ENCODE measurements around the gene HS6ST3. TPM values are rescaled to one million over a fixed set of nuclear protein-coding genes. Genes with fewer than 3 reads are reported as not detected.

HS6ST3 gene
- total RNA-seq, 1 donor from 2014 or later = 25.3 TPM

DNA sequence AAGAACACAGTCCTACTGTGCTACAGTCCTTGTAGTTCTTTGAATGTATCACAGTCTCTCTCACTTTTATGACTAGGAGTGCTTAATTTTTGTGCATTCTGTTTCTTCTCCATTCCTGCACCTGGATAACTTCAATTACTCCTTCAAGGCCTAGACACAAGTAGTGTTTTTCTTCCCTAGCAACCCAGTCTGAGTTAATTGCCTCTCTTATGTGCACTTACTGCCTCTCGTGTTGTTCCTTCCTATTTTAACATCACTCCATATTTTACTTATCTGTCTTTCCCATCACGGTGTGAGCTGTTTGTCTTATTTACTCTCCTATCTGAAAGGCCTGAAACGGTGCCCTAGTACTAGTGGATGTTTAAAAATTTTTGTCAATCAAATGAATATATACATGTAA is 101.5 kb downstream of the HS6ST3 start:
- DNase-seq (ENCODE audit: low spot score in 2 of 2) (no peak), FAIRE-seq (no peak)

DNA sequence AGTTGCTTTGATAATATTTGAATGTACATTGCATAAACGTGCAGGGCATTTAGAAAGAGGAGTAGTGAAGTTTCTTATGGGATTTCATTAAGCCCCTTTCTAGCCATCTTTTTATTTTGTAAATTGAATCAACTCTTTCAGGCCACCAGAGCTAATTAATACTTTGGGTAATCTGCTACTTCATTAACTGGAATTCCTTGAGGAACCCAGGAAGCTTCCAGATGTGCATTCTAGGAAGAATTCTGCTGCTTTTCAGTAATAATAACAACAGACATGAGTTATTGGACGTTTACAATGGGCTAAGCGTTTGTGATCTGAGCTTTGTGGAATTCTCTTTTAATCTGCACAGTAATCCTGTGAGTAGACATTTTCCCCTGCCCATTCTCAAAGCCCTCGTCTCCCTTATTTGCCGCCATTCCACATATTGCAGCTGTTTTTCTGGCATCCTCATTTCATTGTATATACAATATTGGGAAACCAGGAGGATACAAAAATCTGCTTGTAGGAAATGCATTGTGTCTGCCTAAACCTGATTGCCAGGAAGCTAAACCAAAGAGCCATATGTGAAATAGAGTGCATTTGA is 103.9 kb downstream of the HS6ST3 start:
- DNase-seq (ENCODE audit: low spot score in 2 of 2) (no peak), FAIRE-seq (no peak)

DNA sequence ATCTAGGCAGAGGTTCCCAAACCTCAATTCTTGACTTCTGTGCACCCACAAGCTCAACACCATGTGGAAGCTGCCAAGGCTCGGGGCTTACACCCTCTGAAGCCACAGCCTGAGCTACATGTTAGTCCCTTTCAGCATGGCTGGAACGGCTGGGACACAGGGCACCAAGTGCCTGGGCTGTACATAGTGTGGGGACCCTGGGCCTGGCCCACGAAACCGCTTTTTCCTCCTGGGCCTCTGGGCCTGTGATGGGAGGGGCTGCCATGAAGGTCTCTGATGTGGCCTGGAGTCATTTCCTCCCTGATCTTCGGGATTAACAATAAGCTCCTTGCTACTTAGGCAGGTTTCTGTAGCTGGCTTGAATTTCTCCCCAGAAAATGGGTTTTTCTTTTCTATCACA is 108.1 kb downstream of the HS6ST3 start:
- FAIRE-seq = no peak
- DNase-seq (ENCODE audit: low spot score in 2 of 2) = no peak

DNA sequence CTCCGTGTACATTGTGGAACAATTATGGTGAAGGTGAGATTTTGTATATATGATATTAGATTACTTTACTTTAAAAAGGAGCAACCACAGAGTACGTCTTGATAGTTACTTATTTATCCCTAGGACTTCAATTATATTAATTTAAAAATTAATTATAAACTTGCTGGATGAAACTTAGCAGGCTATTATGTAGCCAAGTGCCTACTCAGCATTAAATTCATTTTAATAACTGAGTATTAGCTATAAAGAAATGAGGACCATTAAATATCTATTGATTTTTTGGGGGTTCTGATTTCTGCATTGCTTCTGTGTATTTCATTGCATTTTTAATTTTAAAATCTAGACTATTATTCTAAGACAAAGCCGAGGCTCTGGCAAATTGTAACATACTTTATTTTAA is 109.4 kb downstream of the HS6ST3 start:
- no peak for DNase-seq (ENCODE audit: low spot score in 2 of 2)
- no peak for FAIRE-seq

DNA sequence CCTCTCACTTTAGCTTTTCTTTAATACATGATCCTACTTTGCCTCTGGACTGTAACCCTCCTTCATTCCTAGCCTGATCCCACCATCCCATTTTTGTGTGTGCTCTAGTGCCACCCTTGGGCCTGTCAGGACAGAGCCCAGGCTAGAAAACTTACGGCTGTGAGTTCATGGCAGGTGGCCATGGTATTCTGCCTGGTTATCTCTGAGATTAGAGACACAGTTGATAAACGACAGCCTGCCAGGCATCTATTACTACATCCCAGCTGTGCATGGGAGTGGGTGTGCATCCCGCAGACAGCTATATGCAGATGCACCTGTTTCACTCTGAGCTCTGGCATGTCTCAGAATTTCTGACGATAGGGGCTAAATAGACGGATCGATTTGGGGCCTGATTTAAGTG is 110.9 kb downstream of the HS6ST3 start:
- no peak for FAIRE-seq
- DNase-seq (ENCODE audit: low spot score in 2 of 2) = no peak

DNA sequence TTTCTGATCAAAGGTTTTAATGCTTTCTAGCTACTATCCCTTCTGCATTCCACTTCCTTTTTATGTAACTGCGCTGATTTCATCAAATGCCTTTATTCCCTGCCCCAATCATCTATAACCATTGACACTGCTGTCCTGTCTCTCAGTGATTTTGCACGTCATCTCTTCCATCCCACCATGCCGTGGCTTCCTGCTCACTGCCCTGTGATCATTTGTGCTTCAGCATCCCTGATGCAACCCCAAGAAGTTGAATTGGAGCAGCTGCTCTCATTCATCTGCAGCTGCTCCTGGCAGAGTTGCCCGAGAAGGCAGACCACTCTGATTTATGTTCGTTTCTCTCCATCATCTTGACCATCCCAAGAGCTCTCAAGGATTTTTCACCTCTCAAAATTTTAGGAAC is 112.4 kb downstream of the HS6ST3 start:
- FAIRE-seq (no peak), DNase-seq (ENCODE audit: low spot score in 2 of 2) (no peak)

DNA sequence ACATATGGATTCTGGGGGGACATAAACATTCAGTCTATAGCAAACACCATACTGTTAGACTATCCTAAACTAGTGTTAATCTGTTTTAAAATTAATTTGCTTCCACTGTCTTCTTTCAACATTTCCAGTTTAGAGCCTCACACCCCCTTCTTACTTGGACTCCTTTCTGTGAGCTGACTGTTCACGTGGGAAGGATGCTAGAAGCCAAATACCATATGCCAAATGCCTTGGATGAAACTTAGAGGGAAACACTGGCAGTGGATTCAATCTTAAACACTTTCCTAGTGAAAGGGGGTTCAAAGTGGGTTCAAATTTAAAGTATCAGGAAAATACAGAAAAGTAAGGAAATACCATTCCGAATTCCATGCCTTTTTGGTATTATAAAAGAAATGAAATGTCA is 113.6 kb downstream of the HS6ST3 start:
- FAIRE-seq = no peak
- DNase-seq (ENCODE audit: low spot score in 2 of 2) = no peak

DNA sequence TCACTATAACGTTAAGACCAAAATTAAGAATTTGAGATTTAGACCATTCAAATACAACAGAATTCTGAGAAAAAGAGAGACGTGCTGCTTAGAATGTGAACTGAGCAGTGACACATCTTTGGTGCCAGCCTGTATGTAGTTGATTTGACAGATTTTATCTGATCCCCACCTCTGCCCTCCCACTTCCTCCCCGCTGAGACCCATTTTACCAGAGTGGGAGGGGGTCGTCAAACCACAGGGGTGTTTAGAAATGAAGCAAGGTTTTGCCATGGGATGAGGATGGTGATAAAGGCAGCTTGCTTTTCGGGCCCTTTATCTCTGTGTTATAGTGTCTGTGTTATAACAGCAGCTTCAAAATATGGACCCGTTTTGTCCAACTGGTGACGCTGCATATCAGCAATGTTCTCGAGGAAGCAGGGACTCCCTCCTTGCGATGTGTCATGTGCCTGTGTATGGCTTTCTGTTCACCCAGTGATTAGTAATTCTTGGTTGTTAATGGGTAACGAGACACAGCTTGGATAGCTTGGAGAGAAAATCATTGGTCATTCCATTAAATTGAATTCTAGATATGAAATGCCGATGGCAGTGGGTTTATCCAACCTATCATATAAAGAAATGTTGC is 125.0 kb downstream of the HS6ST3 start:
- DNase-seq (ENCODE audit: low spot score in 2 of 2) (no peak), FAIRE-seq (no peak)

DNA sequence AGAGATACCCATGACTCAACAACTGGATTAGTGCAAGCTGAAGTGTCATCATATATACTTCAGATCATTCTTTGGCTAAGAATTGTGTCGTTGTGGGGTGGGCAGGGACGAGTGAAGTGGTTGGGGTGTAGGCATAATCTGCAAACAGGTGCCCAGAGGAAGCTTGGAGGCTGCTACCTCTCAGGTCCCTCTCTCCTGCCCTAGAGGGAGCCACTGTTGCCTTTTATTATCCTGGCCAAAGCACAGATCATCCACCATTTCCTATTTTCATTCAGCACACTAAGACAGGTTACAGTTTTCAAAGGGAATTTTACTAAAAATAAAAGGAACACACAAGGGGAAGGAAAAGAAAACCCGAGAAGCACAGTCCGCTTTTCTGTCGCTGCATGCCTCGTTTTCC is 126.6 kb downstream of the HS6ST3 start:
- no peak for FAIRE-seq

DNA sequence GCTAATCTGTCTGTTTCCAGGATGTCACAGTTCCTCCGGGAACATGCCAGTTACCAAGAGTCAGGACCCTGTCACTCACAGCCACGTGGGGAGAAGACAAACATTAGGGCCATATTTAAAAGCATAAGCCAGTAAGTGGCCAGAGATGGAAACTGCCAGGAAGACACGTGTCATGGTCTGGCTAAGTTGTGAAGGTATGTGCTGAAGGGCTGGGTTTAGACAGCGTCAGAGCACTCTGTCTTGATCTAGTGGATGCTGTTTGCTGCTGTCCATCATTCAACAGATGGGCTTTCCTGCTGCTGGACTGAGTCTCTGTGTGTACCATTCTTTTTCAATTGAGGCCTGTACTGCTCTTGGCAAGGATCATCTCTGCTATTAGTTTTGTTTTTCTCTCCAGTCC is 128.6 kb downstream of the HS6ST3 start:
- no peak for FAIRE-seq
- DNase-seq (ENCODE audit: low spot score in 2 of 2) = no peak

More for the DNA sequence above, 126.6 kb downstream of the HS6ST3 start:
- DNase-seq (ENCODE audit: low spot score in 2 of 2) = no peak

DNA sequence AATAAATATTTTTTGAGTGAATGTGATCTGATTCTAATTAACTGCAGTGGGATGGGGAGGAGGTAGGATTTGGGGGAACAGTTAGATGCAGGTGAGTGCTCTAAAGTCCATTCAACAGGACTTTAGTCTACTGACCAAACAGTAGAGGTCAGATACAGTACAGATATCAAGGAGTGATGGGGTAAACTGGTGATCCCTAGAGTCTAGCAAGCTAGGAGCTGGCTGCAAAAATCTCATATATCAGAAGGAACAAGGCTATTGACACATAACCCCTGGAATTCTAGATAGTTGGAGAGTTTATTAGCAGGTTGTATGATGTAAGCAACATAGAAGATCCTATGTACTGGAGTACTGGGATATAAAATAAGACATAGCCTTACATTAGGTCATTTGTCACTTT is 131.6 kb downstream of the HS6ST3 start:
- no peak for DNase-seq (ENCODE audit: low spot score in 2 of 2)
- FAIRE-seq = no peak

DNA sequence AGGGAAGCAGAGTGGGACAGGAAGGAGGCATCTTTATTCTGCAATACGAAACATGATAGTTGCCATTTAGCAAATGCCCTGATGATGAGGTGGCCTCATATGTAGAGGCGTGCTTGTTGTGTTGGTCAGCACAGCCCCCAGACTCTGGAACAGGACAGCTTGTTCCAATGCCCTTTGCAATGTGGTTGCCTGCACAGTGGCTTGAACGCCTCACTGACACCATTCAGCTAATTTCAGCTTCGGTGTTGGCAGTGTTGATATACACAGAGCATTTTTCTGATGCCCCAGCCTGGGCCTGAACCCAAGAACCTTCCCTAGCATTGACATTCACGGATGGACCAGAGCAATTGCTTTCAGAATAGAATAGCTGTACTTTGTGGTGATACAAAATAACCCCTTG is 133.3 kb downstream of the HS6ST3 start:
- DNase-seq (ENCODE audit: low spot score in 2 of 2) (no peak), FAIRE-seq (no peak)

DNA sequence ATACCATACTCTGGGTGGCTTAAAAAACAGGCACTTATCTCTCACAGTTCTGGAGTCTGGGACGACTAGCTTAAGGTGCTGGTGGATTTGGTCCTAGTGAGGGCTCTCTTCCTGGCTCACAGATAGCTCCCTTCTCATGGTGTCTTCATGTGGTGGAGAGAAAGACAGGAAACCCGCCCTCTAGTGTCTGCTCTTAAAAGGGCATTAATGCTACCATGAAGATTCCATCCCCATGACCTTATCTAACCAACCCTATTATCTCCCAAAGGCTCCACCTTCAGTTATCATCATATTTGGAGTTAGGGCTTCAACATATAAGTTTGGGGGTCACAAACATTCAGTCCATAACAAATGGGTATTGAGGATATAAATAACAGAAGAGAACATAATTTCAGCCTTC is 139.4 kb downstream of the HS6ST3 start:
- DNase-seq (ENCODE audit: low spot score in 2 of 2) (no peak), FAIRE-seq (no peak)

DNA sequence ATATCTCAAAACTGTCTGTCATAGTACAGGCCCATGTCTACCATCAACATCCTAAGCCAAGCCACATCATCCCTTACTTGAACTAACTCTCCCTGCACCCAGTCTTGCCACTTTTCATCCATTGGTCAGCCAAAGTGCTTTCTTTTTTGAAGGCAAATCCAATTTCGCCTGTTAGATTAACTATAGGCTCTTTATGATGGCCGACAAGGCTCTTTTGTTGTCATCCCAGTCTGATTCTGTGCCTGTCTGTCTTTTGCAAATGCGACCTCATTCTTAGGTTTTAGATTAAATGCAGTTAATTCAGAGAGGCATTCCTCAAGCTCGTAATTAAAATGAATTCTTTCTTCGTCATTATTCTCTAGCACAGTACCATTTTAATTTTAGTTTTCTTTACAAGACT is 148.3 kb downstream of the HS6ST3 start:
- DNase-seq (ENCODE audit: low spot score in 2 of 2) = no peak
- no peak for FAIRE-seq

DNA sequence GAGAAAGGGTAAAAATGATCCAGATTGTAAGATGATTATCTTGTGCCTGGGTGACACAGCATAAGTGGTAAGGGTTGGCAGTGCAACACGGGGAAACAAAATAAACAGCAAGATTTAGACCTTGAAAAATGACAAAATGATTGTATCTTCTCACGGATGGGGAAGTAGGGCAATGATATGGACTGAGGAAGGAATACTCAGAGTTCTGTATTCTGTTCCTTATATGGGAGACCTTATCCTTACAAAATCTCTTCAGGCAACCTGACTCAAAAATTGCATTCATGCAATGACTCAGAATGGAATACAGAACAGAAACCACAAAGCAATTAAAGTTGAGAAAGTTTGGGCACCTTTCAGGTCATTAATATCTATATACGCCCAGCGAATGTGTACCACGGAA is 149.0 kb downstream of the HS6ST3 start:
- no peak for DNase-seq (ENCODE audit: low spot score in 2 of 2)
- FAIRE-seq = no peak

DNA sequence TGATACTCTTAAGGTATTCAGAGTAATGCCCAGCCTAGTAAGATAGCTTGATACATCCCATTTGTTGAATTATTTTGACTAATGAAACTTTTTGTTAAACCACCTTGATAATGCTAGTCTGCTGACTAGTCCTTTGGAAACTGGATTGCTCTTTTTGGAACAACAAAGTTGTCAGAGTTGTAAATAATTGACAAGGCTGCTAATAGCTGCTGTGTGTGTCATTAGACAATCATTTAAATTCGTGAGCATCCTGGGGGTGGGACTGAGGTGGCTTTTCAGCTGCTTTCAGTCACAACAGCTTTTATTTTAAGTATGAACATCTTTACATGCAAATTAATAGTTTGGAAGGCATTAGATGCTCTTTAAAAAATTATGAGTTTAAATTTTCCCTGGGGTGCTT is 153.5 kb downstream of the HS6ST3 start:
- DNase-seq (ENCODE audit: low spot score in 2 of 2) = no peak
- no peak for FAIRE-seq

DNA sequence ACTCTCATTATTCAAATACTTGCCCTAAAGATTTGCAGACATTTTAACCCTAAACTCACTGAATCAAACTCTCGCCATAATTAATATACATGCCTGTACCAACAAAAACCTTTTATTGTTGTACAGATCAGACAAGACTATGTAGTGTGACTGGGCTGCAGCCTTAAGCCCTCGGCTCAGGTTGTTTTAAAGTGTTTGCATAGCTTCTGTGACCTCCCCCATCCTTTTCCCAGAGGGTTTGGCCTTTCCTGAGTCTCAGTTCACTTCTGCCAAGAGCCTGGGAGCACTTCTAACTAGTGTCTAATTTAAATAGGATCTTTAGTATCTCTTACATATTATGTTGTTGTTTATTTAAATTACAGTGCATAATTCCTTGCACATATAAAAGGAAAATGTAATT is 158.2 kb downstream of the HS6ST3 start:
- FAIRE-seq = no peak
- DNase-seq (ENCODE audit: low spot score in 2 of 2) = no peak

DNA sequence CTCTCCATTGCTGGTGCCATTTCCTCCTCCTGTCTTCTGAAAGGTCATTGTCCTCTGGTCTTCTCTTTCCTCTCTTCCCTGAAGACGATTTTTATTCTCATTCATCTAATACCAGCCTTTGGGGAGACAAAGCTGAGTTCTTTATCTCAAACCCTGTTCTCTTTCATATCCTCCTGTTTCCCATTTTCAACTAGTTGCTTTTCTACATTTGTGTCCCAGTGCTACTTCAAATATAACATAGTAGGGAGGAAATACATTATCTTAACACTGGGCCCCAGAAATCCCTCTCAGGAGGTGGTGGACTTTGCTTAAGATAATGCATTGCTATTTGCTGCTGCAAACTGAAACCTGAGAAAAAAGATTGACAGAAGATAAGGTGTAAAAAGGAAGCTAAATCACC is 159.1 kb downstream of the HS6ST3 start:
- FAIRE-seq = no peak

DNA sequence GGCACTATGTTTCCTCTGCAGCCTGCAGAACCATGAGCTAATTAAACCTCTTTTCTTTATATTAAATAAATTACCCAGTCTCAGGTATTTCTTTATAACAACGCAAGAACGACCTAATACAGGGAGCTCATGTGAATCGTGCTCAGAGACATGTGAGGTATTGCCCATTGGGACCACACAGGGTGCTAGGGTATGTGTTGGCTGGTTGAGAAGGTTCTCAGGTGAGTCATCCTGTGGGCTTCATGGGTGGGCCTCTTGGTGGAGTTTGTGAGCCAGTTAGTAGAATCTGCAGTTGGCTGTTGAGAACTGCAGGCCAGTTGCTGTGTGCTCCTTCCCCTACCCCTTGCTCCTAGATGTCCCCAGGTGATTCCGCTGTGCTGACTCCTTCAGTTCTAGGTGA is 163.0 kb downstream of the HS6ST3 start:
- DNase-seq (ENCODE audit: low spot score in 2 of 2) (no peak), FAIRE-seq (no peak)

More for the DNA sequence above, 159.1 kb downstream of the HS6ST3 start:
- no peak for DNase-seq (ENCODE audit: low spot score in 2 of 2)

DNA sequence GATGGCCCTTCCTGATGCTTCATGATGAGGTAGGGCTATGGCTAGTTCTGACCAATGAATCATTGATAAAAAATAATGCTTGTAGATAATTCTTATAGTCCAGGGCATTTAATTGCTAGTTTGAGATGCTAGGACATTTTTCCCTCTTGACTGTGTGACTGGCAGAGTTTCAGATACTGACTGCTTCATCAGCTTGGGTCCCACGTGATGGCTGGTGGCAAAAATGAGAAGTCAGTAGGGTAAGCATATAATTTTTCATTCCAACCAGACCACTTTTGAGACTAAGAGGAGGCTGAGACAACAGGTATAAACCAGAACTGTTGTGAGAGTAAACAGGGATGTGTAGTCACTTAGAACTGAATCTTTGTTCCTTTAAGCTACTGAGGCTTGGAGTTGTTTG is 183.3 kb downstream of the HS6ST3 start:
- no peak for FAIRE-seq
- DNase-seq (ENCODE audit: low spot score in 2 of 2) = no peak

DNA sequence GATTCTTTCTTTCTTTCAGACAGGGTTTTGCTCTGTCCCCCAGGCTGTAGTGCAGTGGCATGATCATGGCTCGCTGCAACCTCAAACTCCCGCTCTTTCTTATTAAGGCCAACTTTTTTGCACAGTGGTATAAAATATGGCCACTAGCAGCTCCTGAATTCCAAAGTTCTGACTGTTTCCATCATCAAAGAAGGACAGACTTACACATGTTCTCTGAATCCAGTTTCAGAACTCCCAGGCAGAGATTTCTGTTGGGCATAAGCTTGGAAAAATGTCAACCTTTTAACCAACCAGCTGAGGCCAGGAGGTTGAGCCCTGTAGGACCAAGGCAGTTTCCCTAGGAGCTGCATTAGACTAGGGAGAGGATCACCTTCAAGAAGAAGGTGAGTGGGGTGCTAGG is 184.1 kb downstream of the HS6ST3 start:
- DNase-seq (ENCODE audit: low spot score in 2 of 2) (no peak), FAIRE-seq (no peak)

DNA sequence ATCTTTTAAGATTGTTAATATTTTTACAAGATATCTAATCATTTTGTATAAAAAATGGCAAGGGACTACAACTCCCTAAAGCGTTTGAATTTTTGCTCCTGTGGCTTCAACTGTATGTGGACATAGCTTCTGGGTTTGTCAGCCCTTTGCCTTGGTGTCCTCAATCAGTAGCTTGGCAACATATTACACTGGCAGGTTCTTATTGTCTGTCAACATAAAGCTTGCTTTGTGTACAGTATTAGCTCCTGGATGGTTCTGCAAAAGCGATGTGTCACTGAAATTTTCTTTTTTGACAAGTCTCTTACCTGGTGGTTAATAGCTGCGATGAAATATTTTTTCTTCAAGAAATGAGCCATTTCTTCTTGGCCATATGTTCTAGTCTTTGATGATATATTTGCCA is 190.0 kb downstream of the HS6ST3 start:
- no peak for DNase-seq (ENCODE audit: low spot score in 2 of 2)
- no peak for FAIRE-seq

DNA sequence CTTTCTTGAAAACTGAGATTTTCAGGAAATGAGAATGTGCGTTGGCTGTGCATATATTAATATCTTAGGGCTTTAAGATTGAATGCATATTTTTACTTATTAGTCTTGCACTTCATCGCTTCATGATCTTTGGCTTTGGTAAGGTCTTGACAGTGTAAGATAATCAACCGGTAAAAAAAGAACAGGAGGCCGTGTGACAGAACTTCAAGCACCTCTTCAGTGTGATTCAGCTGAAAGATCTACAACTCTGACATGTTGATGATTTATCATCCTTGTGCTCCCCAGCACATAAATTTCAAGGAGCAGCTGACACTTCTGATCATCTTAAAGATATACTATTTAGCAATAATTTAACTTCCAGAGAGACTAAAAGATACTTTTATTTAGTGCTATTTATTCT is 195.1 kb downstream of the HS6ST3 start:
- DNase-seq (ENCODE audit: low spot score in 2 of 2) = no peak
- FAIRE-seq = no peak
